Neural progenitor cell (in vitro differentiated cells): ENCODE data around the gene KIF4B.

ENCODE experiments used
- EZH2 ChIP-seq: fragments of 200-600 bp; sonication (generic); IDR thresholded peaks from 2 replicates; pipeline ENCODE4 v1.6.1; 2017; ENCODE audit warnings: antibody characterized with exemption, mild to moderate bottlenecking, moderate library complexity
- EZH2phosphoT487 ChIP-seq: fragments of 200-600 bp; sonication (generic); IDR thresholded peaks from 2 replicates; pipeline ENCODE4 v1.6.1; 2017; ENCODE audit warnings: antibody characterized with exemption
- TF ChIP-seq, protein P1 (sequence below): fragments of 200-600 bp; sonication (generic); IDR thresholded peaks from 2 replicates; pipeline ENCODE4 v1.5.1; 2017; ENCODE audit warnings: antibody characterized with exemption, mild to moderate bottlenecking

DNA sequence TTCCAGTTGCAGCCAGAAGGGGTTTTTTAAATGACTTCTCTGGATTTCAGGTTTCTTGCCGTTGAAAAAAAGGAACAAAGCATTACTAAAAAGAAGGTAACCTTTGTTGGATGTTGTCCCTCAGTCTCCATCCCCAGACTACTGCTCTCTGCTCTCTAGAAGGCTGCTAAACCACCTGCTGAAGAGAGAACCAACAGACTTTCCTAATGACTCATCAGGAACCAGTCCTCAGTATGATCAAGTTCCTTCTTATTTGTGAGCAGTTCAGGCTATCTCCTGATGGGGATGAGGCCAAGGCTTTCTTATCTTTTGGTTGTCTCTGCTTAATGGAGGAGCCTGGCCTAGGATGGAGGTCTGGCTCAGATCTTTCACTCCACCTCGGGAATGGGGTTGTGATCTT is 4.1 kb downstream of the KIF4B start:
- TF ChIP-seq, protein P1, sequence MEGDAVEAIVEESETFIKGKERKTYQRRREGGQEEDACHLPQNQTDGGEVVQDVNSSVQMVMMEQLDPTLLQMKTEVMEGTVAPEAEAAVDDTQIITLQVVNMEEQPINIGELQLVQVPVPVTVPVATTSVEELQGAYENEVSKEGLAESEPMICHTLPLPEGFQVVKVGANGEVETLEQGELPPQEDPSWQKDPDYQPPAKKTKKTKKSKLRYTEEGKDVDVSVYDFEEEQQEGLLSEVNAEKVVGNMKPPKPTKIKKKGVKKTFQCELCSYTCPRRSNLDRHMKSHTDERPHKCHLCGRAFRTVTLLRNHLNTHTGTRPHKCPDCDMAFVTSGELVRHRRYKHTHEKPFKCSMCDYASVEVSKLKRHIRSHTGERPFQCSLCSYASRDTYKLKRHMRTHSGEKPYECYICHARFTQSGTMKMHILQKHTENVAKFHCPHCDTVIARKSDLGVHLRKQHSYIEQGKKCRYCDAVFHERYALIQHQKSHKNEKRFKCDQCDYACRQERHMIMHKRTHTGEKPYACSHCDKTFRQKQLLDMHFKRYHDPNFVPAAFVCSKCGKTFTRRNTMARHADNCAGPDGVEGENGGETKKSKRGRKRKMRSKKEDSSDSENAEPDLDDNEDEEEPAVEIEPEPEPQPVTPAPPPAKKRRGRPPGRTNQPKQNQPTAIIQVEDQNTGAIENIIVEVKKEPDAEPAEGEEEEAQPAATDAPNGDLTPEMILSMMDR = no peak
- TF ChIP-seq EZH2 = no peak
- no peak for TF ChIP-seq EZH2phosphoT487
